Upper lobe of right lung (tissue), 1 donor: ENCODE measurements around the gene FAM174B. TPM values are rescaled to one million over a fixed set of nuclear protein-coding genes. Genes with fewer than 3 reads are reported as not detected.

Experiments used
- ATAC-seq: fragments of 200-7000 bp; cut with Tn5 transposase; one replicate; pipeline ENCODE4 v1.9.1; 2020; ENCODE audit warnings: mild to moderate bottlenecking, moderate library complexity
- DNase-seq: peaks from one replicate; pipeline ENCODE4 v3.0.0-alpha.2; 2020
- H3K27ac ChIP-seq: fragments of 200-600 bp; one replicate; pipeline ENCODE4 v1.8.0; 2022
- H3K27me3 ChIP-seq: fragments of 200-600 bp; one replicate; pipeline ENCODE4 v1.8.0; 2022; ENCODE audit warnings: mild to moderate bottlenecking
- H3K36me3 ChIP-seq: fragments of 200-600 bp; one replicate; pipeline ENCODE4 v1.8.0; 2022
- H3K4me1 ChIP-seq: fragments of 200-600 bp; one replicate; pipeline ENCODE4 v1.8.0; 2022
- H3K4me3 ChIP-seq: fragments of 200-600 bp; one replicate; pipeline ENCODE4 v1.8.0; 2022; ENCODE audit warnings: mild to moderate bottlenecking
- H3K9me3 ChIP-seq: fragments of 200-600 bp; one replicate; pipeline ENCODE4 v1.8.0; 2022
- intact Hi-C: fragments of 100-400 bp; cut with DNase I; formaldehyde crosslinking; loops from one replicate; pipeline ENCODE4 v1.11.0; 2022
- total RNA-seq: library from RNA; stranded (reverse); fragmentation: NEBNext Ultra II Directional; extraction: Animal tissue kit (Norgen Biotek cat#: 25700); gene quantifications from one replicate; pipeline ENCODE4 v1.2.1, GENCODE V29; 2021
- TF ChIP-seq, protein P1 (sequence below): fragments of 200-600 bp; IDR thresholded peaks from one replicate; pipeline ENCODE4 v1.8.0; 2022; ENCODE audit warnings: antibody characterized with exemption
- donor health status: DM: no; HTN: yes; CAD: no; lungs with severe emphysema.

The FAM174B gene
- total RNA-seq, 1 donor from 2014 or later, result 62.9 TPM

DNA sequence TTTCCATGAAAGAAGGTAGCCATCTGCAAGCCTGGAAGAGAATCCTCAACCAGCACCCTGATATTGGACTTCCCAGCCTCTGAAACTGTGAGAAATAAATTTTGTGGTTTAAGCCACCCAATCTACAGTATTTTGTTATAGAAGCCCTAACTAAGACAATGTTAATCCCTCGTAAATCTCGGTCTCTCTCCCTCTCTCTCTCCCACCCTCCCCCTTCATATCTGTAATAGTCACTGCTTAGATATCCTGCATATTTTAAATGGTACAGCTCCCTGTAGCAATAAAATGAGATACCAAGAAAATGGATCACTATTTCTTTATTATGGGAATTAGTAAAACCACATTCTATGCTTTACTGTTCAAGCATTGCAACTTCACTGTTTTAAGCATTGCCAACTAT lies 21.0 kb upstream of the FAM174B start:
- peaks cover 3% of the 10 kb centered on the region for H3K4me1 ChIP-seq
- DNase-seq, result no peak
- H3K27ac ChIP-seq, result no peak overlapping the region
- no peak overlapping the region for H3K4me3 ChIP-seq
- TF ChIP-seq, protein P1, sequence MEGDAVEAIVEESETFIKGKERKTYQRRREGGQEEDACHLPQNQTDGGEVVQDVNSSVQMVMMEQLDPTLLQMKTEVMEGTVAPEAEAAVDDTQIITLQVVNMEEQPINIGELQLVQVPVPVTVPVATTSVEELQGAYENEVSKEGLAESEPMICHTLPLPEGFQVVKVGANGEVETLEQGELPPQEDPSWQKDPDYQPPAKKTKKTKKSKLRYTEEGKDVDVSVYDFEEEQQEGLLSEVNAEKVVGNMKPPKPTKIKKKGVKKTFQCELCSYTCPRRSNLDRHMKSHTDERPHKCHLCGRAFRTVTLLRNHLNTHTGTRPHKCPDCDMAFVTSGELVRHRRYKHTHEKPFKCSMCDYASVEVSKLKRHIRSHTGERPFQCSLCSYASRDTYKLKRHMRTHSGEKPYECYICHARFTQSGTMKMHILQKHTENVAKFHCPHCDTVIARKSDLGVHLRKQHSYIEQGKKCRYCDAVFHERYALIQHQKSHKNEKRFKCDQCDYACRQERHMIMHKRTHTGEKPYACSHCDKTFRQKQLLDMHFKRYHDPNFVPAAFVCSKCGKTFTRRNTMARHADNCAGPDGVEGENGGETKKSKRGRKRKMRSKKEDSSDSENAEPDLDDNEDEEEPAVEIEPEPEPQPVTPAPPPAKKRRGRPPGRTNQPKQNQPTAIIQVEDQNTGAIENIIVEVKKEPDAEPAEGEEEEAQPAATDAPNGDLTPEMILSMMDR, result no peak
- H3K27me3 ChIP-seq, result no peaks in the 10 kb centered on the region
- intact Hi-C loops, result no loop called here
- H3K36me3 ChIP-seq, result no peaks in the 10 kb centered on the region
- no peak for ATAC-seq
- no peaks in the 10 kb centered on the region for H3K9me3 ChIP-seq

DNA sequence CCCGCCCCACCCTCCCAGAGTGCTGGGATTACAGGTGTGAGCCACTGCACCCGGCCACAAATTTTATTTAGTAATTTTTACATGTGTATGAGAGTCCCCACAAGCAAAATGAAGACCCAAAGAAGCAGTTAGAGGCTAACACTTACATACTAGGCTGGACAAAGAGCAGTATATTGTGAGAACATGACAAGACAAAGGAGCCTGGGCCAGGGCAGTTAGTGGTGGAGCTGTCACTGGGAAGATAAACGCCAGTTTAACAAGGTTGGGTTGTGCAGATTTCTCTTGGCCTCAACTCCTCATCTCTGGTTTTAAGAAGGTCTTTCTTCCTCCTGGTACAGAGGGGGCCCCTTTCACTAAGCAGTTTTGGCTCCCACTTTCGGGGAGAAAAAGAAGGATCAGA lies 19.9 kb upstream of the FAM174B start:
- intact Hi-C loops, result no loop called here
- no peak for DNase-seq
- TF ChIP-seq, protein P1, result no peak
- H3K9me3 ChIP-seq, result no peaks in the 10 kb centered on the region
- H3K4me3 ChIP-seq, result no peak overlapping the region
- no peaks in the 10 kb centered on the region for H3K27me3 ChIP-seq
- no peaks in the 10 kb centered on the region for H3K36me3 ChIP-seq
- H3K4me1 ChIP-seq, result no peaks in the 10 kb centered on the region
- ATAC-seq, result no peak
- H3K27ac ChIP-seq, result no peak overlapping the region

DNA sequence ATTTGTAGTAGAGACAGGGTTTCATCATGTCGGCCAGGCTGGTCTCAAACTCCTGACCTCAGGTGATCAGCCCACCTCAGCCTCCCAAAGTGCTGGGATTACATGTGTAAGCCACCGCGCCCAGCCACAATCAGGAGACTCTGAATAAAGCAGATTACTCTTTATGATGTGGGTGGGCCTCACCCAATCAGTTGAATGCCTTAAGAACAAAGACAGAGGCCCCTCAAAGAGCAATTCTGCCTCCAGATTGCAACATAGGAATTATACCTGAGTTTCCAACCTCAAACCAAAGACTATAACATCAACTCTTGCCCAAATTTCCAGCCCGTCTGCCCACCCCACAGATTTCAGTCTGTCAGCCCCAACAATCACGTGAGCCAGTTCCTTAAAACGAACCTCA lies 18.8 kb upstream of the FAM174B start:
- TF ChIP-seq, protein P1, result no peak
- no peak overlapping the region for H3K4me3 ChIP-seq
- intact Hi-C loops, result no loop called here
- no peaks in the 10 kb centered on the region for H3K36me3 ChIP-seq
- H3K4me1 ChIP-seq, result no peaks in the 10 kb centered on the region
- DNase-seq, result no peak
- H3K27ac ChIP-seq, result no peak overlapping the region
- no peak for ATAC-seq
- H3K9me3 ChIP-seq, result no peaks in the 10 kb centered on the region
- H3K27me3 ChIP-seq, result no peaks in the 10 kb centered on the region

DNA sequence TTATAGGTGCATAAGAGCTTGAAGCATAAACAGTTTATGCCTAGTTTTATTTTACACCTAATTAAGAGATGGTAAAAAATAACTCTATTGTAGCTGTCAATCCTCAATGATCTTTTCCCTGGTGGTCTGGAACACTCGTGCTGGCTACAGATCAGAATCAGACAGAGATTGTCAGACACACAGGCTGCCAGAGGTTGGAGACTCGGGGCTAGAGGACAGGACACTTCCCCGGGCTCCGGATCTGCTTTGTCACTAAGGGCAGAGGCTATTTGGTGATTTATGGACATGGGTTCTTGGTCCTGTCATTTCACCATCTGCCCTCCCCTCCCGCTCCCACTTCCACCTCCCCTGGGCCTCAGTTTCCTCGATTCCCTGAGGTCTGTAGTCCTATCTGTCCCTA lies 16.5 kb upstream of the FAM174B start:
- Histone ChIP-seq H3K4me1 (no peaks in the 10 kb centered on the region), H3K9me3 (no peaks in the 10 kb centered on the region), H3K4me3 (no peak overlapping the region), H3K36me3 (no peaks in the 10 kb centered on the region), H3K27me3 (no peaks in the 10 kb centered on the region), H3K27ac (no peak overlapping the region)
- intact Hi-C loops, result no loop called here
- DNase-seq (no peak), ATAC-seq (no peak)
- TF ChIP-seq, protein P1, result no peak

DNA sequence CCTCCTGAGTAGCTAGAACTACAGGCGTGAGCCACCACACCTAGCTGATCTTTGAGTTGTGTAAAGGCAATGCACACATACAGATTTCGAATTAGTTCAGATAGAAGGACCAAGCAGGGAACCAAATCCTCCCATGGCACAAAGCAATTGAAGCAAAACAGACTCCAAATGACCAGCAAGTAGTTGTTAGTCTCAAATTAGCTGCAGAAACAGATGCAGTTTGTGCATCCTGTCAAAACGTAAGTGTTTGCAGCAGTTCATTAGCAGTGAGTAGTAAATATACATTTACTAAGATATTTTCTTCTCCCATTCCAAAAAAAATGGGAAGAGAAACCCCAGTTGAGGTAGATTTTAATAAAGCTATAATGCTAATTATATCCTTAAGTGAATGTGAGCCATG lies 15.8 kb upstream of the FAM174B start:
- ATAC-seq (no peak), DNase-seq (no peak)
- H3K36me3 ChIP-seq, result no peaks in the 10 kb centered on the region
- H3K4me3 ChIP-seq, result no peak overlapping the region
- no peaks in the 10 kb centered on the region for H3K27me3 ChIP-seq
- H3K27ac ChIP-seq, result no peak overlapping the region
- peaks cover 3% of the 10 kb centered on the region for H3K4me1 ChIP-seq
- TF ChIP-seq, protein P1, result no peak
- intact Hi-C loops, result no loop called here
- H3K9me3 ChIP-seq, result no peaks in the 10 kb centered on the region

DNA sequence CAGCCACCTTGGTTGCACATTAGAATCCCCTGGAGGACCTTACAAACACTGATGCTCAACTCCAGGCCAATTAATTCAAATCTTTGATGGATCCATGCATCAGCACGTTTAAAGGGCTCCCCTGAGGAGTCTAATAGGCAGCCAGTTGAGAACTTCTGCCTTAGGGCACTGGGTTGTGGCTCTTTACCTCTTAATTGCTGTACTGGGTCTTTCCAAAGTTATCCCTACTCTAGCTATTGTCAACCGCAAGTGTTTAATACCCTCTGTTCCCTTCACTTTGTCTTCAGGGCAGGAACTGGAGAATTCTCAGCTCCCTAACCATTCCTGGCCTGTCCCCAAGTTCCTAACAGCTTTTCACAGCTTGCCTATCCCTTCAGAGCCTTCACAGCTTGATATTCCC lies 15.0 kb upstream of the FAM174B start:
- ATAC-seq, result no peak

More for the DNA sequence above, 15.0 kb upstream of the FAM174B start:
- TF ChIP-seq, protein P1, result no peak
- H3K36me3 ChIP-seq, result no peaks in the 10 kb centered on the region
- intact Hi-C loops, result no loop called here
- no peak overlapping the region for H3K27ac ChIP-seq
- H3K4me1 ChIP-seq, result peaks cover 11% of the 10 kb centered on the region
- no peak for DNase-seq
- no peak overlapping the region for H3K4me3 ChIP-seq
- no peaks in the 10 kb centered on the region for H3K27me3 ChIP-seq
- H3K9me3 ChIP-seq, result no peaks in the 10 kb centered on the region
